ENCODE measurements around the gene MERTK. TPM values are rescaled to one million over a fixed set of nuclear protein-coding genes. Genes with fewer than 3 reads are reported as not detected.

Gene MERTK
- total and polyA plus RNA-seq, 2 experiments from 2014 or later = 16.4 to 29.6 TPM

DNA sequence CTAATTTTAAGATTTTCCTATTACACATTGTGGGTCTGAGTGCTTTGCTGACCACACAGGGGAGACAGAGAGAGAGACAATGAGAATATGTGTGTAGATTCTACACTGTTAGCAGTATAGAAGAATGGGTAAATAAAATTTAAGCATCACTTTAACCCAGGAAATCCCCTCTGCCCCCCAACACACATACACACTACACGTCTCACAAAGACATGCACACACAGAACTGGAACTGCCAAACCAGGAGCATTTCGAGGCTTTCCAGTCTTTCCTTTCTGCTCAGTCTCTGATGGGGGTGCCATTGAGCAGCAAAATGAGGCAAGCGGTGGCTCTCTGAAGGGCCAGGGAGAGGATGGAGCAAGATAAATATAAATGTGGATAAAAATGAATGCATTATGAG lies 2.5 kb downstream of the MERTK start:
- Histone ChIP-seq H3K27ac (peak overlapping the region; percentile 4), H3K9me2 (replicated peaks; ENCODE audit: insufficient read depth) (no peaks in the 10 kb centered on the region), H3K27me3 (no peaks in the 10 kb centered on the region), H3K4me3 (peak overlapping the region; percentile 94), H3K4me2 (peak overlapping the region; percentile 81), H3K36me3 (replicated peaks; ENCODE audit: insufficient read depth, low read depth) (no peaks in the 10 kb centered on the region), H3K9me3 (ENCODE audit: low read depth) (no peaks in the 10 kb centered on the region), H3K79me2 (peaks cover 73% of the 10 kb centered on the region), H3K4me1 (ENCODE audit: insufficient read depth) (peaks cover 17% of the 10 kb centered on the region), H4K20me1 (ENCODE audit: insufficient read depth, poor library complexity, severe bottlenecking) (no peaks in the 10 kb centered on the region), H2AFZ (no peak overlapping the region)
- peak; percentile 72 for DNase-seq (ENCODE audit: low spot score)
- 14% methylated on average over 3 of the region's 3 CpGs for WGBS (ENCODE audit: low lambda C conversion rate, missing lambda C conversion rate)
- TF ChIP-seq, protein P1, sequence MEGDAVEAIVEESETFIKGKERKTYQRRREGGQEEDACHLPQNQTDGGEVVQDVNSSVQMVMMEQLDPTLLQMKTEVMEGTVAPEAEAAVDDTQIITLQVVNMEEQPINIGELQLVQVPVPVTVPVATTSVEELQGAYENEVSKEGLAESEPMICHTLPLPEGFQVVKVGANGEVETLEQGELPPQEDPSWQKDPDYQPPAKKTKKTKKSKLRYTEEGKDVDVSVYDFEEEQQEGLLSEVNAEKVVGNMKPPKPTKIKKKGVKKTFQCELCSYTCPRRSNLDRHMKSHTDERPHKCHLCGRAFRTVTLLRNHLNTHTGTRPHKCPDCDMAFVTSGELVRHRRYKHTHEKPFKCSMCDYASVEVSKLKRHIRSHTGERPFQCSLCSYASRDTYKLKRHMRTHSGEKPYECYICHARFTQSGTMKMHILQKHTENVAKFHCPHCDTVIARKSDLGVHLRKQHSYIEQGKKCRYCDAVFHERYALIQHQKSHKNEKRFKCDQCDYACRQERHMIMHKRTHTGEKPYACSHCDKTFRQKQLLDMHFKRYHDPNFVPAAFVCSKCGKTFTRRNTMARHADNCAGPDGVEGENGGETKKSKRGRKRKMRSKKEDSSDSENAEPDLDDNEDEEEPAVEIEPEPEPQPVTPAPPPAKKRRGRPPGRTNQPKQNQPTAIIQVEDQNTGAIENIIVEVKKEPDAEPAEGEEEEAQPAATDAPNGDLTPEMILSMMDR (IDR thresholded peaks at IDR 0.05; ENCODE audit: poor library complexity) = peak; percentile 54
- TF ChIP-seq EZH2phosphoT487 (IDR thresholded peaks at IDR 0.05; ENCODE audit: low read depth, severe bottlenecking, unreplicated experiment) = no peak

DNA sequence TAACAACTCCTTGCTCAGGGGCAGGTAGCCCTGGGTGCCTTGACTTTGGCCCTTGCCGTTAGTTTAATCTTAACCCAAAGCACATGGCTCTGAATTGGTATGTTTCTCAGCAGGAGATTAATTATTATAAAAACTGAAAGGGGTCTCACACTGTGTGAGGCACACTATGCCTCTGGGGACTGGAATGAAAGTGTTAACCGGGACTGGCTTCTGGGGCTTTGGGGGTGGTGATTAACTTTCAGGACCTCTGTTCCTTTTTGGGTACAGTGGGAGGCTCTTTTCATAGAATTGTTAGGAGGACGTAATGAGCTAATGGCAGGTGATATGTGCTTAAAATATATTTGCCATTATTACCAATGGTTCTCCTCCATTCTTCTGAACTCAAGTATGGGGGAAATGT lies 5.1 kb downstream of the MERTK start:
- Histone ChIP-seq H4K20me1 (ENCODE audit: insufficient read depth, poor library complexity, severe bottlenecking) (peaks cover 3% of the 10 kb centered on the region), H3K9me2 (replicated peaks; ENCODE audit: insufficient read depth) (no peaks in the 10 kb centered on the region), H3K4me1 (ENCODE audit: insufficient read depth) (peaks cover 37% of the 10 kb centered on the region), H3K27me3 (no peaks in the 10 kb centered on the region), H3K4me3 (no peak overlapping the region), H3K79me2 (peaks cover 98% of the 10 kb centered on the region), H3K9me3 (ENCODE audit: low read depth) (no peaks in the 10 kb centered on the region), H3K36me3 (replicated peaks; ENCODE audit: insufficient read depth, low read depth) (no peaks in the 10 kb centered on the region), H3K4me2 (peak overlapping the region; percentile 28), H3K27ac (no peak overlapping the region), H2AFZ (no peak overlapping the region)
- 69% methylated on average over 3 of the region's 3 CpGs for WGBS (ENCODE audit: low lambda C conversion rate, missing lambda C conversion rate)
- TF ChIP-seq, protein P1 (IDR thresholded peaks at IDR 0.05; ENCODE audit: poor library complexity) = no peak
- TF ChIP-seq EZH2phosphoT487 (IDR thresholded peaks at IDR 0.05; ENCODE audit: low read depth, severe bottlenecking, unreplicated experiment) (no peak), EZH2 (IDR thresholded peaks at IDR 0.05; ENCODE audit: borderline replicate concordance) (no peak)
- DNase-seq (ENCODE audit: low spot score) = no peak

DNA sequence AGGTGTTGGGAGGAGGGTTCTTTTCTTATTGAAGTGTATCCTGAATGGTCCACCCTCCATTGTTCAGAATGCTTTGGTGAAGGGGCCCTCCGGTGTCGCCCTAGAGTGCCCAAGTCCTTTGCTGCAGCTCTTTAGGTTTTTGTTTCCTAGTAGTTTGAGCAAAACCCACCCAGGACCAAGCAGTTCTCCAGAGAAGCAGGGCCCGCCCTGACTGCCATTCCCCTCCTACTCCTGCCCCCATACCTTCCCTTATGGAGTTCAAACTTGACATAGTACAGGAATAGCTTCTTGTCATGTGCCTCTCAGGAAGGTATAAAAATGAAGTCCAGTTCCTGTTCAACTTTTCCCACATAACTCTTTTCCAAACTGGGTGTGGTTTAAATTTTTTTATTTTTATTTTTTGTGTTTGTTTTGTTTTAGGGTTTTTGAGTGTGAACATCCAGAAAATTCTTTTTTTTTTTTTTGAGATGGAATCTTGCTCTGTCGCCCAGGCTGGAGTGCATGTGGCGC lies 5.6 kb downstream of the MERTK start:
- Histone ChIP-seq H3K4me2 (peak overlapping the region; percentile 28), H3K9me3 (ENCODE audit: low read depth) (no peaks in the 10 kb centered on the region), H3K79me2 (peaks cover 96% of the 10 kb centered on the region), H3K27ac (no peak overlapping the region), H3K36me3 (replicated peaks; ENCODE audit: insufficient read depth, low read depth) (no peaks in the 10 kb centered on the region), H3K27me3 (no peaks in the 10 kb centered on the region), H3K4me3 (no peak overlapping the region), H2AFZ (no peak overlapping the region), H3K9me2 (replicated peaks; ENCODE audit: insufficient read depth) (no peaks in the 10 kb centered on the region), H3K4me1 (ENCODE audit: insufficient read depth) (peaks cover 42% of the 10 kb centered on the region), H4K20me1 (ENCODE audit: insufficient read depth, poor library complexity, severe bottlenecking) (peaks cover 3% of the 10 kb centered on the region)
- DNase-seq (ENCODE audit: low spot score) = no peak
- 93% methylated on average over 5 of the region's 5 CpGs for WGBS (ENCODE audit: low lambda C conversion rate, missing lambda C conversion rate)
- TF ChIP-seq EZH2 (IDR thresholded peaks at IDR 0.05; ENCODE audit: borderline replicate concordance) = no peak
- TF ChIP-seq, protein P1 (IDR thresholded peaks at IDR 0.05; ENCODE audit: poor library complexity) = no peak
- TF ChIP-seq EZH2phosphoT487 (IDR thresholded peaks at IDR 0.05; ENCODE audit: low read depth, severe bottlenecking, unreplicated experiment) = no peak

All from hepatocyte (in vitro differentiated cells).